T-helper 1 cell treated with Interleukin-12 subunit alpha and Interleukin-12 subunit beta and Interleukin-4 antibody, amounts not matched to agents 30 ng/mL and 1 ng/mL, for 36 hours (primary cell): ENCODE measurements around the gene RNF150. TPM values are rescaled to one million over a fixed set of nuclear protein-coding genes. Genes with fewer than 3 reads are reported as not detected.

Source experiments
- intact Hi-C: fragments of 100-400 bp; cut with micrococcal nuclease; formaldehyde crosslinking; loops from one replicate; pipeline ENCODE4 v1.15.1; 2024
- total RNA-seq: library from RNA; stranded (reverse); gene quantifications from 2 replicates; pipeline ENCODE4 v1.2.3, GENCODE V29; 2022

Gene RNF150
- total RNA-seq, 1 donor from 2014 or later, result 0.25 TPM

GRCh38 chr4:140986045-140986444 lies 147.2 kb downstream of the RNF150 start:
- intact Hi-C loops, result no loop called here

DNA sequence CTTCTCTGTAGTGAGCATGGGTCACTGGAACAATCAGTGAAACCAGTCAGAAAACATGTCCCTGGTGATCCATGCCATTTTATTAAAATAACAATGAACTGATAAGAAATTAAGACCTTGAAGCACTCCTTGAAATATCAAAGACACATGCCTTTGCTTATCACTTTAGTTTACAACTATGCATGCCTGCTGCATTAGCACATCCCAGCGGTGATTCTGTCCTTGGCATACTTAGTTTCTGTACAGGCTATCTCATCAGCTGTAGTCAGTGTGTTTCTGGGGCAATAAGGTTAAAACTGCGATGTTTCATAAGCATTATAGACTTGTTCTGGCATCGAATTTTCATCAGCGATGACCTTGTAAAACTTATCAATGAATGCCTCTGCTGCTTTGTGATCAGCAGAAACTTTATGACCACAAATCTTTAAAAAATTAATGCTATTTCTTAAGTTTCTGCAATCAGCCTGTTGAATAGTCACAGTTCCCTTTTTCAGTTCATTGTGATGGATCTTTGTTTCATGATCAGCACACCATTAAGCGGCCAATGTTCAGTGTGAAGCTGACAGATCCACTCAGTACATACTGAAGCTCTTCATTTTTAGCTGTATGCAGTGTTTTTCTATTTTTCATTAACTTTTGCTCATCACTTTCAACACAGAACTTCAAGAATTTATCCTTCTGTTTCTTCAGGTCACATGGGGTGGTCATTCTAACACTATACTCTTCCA lies 150.5 kb downstream of the RNF150 start:
- intact Hi-C loops, result no loop called here

DNA sequence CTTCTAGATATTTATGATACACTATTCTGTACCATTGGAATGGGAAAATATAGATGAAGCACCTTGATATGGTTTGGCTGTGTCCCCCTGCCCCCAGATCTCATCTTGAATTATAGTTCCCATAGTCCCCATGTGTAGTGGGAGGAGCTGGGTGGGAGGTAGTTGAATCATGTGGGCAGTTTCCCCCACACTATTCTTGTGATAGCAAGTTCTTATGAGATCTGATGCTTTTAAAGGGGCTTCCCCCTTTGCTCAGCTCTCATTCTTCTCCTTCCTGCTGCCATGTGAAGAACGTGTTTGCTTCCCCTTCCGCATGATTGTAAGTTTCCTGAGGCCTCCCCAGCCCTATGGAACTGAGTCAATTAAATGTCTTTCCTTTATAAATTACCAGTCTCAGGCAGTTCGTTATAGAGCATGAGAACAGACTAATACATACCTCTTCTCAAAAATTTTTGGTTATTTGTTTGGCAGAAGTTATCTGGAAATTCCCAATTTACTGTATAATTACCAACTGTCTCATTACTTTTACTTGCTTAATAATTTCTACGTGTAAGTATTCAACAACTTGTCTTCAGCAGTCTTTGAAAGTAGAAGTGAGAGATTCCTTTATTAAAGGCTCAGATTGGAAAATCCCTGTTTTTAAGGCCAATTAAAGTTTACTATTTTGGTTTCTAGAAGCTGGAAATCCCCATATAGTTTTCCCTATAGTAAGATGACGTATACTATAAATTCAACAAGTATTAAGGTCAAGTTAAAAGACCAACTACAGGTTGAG lies 152.7 kb downstream of the RNF150 start:
- intact Hi-C loops, result no loop called here

DNA sequence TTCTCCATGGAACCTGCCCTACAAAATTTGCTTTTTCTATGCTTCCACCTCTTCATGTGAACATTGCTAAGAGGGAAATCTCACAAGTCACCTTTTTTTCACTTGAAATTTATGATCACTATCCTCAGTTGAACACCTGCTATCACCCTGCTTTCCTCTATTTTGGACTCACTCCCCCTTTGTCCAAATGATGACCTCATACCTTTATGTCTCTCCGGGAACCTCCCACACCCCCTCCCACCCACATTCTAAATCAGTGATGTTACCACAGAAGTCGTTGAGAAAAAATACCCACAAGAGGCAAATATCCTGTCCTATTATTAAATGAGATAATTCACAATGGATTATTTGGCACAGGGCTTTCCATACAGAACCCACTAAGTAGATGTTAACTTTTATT lies 156.5 kb downstream of the RNF150 start:
- intact Hi-C loops, result no loop called here

DNA sequence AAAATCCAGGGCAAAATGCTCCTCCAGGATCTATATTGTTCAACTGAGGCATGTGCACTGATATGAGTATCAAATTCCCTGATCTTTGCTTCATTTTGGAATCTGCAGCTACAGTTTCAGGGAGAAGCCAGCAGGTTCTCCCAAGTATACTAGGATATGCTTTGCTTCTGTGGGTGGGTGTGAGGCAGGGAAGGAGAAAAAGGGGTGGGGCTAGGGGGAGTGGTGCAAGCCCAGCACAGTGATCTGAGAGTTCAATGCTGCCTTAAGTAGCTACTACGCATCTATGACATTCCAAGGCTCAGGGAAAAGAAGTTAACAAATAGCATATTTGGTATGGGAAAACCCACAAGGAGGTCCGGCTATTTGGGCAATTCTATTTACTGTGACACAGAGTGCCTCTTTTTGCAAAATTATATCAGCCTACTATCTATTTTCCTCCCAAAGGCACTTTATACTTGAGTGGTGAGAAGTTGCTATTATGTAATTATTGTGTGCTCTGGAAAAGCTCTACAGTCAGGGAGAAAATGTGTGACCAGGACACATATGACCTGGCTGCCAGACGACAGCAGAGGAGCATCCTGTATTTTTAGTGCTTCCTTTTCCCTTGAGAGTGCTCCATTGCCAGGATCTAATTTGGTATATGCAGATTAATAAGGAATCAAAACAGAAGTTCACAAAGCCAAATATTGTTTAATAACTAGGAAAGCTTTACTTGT lies 162.0 kb downstream of the RNF150 start:
- intact Hi-C loops, result no loop called here

GRCh38 chr4:140969296-140969695 lies 164.0 kb downstream of the RNF150 start:
- intact Hi-C loops, result no loop called here

GRCh38 chr4:140968371-140968770 lies 164.9 kb downstream of the RNF150 start:
- intact Hi-C loops, result no loop called here

DNA sequence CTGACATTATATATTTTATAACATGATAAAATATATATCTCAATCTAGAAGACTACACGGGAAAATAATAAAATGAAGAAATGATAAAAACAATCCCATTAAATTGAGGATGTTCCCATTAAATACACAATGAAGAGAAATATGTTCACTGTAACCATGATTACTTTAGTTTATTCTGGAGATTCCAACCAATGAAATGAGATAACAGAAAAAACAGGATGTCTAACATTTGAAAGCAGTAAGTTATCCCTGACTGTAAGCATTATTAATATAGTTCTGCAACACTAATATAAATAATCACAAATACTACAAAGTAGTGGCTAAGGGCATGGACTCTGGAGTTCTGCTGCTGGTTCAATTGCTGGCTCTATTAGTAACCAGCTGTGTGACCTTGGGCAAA lies 169.4 kb downstream of the RNF150 start:
- intact Hi-C loops, result no loop called here

DNA sequence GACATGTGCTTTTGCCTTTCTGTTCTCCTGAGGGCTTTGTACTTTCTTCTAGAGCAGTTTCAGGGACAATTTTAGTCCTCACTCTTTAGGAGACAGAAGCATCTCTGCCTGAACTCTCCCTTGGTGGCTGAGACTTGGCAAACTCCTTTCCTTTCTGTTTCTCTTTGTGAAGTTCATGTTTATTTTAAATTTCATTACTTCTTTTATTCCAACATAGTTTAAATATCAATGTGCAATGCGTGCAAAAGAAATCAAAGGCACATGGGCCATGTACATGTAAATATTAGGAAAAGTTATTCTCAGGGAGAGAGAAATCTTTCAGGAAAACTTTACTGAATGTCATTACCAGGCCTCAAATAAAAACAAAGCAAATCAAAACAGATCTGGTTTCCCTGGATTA lies 177.6 kb downstream of the RNF150 start:
- intact Hi-C loops, result no loop called here

- intact Hi-C loops, result no loop called here
Observed at GRCh38 chr4:140952717-140953116, 180.6 kb downstream of the RNF150 start.

- intact Hi-C loops, result no loop called here
Observed at GRCh38 chr4:140947506-140947905, 185.8 kb downstream of the RNF150 start.

DNA sequence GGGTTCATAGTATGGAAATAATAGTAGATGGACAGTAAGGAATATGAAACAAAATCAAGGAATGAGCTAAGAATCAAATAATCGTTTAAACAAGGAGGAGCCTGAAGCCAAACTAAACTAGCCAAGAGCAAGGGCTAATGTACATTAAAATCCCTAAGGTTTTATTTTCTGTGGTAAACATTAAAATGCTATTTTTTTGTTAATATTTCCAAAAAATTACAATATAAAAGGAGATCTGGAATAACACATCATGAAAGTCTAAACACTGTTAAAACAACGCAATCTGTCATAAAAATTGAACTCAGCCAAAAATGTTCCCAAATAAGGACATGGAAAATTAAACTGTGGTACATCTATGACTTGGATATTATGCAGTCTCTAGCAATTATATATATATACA lies 188.2 kb downstream of the RNF150 start:
- intact Hi-C loops, result no loop called here

- intact Hi-C loops, result no loop called here
Observed at GRCh38 chr4:140944572-140944971, 188.7 kb downstream of the RNF150 start.

GRCh38 chr4:140944199-140944515 lies 189.1 kb downstream of the RNF150 start:
- intact Hi-C loops, result no loop called here

- intact Hi-C loops, result no loop called here
Observed at GRCh38 chr4:140943486-140944198, 189.6 kb downstream of the RNF150 start.

GRCh38 chr4:140940589-140940988 lies 192.7 kb downstream of the RNF150 start:
- intact Hi-C loops, result no loop called here

DNA sequence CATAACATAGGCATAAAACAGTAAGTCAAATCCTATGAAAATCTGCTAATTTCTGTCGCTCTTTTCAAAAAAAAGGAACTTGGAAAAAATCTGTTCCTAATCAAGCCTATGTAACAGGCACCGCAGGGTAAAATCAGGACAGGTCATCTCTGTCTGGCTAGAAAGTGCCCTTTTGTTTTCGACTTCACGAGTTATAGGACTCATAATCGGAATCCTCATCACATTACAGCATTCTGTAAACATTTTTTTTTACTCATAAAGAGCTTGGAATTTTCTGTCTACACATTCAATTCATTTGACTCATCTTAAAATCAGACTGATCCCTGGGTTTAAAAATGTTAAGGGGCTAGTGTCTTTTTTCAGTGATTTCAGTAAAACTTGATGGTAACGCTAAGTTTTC lies 195.4 kb downstream of the RNF150 start:
- intact Hi-C loops, result no loop called here

GRCh38 chr4:140935254-140935653 lies 198.0 kb downstream of the RNF150 start:
- intact Hi-C loops, result no loop called here

DNA sequence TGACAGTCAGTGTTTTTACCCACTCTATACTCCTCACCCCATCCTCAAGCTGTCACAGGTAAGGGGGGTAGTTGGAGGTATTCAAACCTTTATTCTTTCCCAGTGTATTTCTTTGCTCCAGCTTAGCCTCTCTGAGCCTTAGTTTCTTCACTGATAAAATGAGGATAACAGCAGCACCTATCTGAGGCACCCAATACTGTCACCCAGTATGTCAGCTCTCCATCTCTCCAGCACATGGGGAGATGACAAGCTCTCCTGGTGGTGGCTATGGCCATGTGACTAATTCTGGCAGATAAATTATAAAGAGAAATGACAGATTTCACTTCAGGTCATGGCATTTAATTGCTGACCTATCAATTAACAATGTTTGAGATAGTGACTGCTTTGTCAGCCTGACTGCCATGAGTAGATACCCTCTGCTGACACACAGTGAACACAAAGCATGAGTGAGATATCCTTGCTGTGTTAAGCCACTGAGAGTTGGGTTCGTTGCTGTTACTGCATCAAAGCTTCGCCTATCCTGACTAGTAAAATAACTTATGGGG lies 200.7 kb downstream of the RNF150 start:
- intact Hi-C loops, result no loop called here

DNA sequence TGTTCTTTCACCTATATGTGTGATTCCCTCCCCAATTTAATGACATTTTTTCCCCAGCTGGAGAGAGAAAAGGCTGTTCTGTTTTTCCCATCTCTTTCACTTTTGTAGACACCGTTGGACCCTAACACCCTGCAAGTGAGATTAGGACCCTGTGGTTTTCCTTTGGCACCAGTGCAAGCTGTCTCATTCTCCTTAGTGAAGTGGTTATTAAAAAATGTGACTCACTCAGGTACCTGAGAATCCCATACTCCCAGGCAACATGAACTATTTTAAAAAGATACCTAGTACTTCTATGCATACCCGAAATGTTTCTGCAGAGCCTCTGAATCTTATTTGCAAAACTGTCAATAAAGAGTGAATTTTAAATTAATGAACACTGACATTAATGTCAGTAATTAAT lies 201.4 kb downstream of the RNF150 start:
- intact Hi-C loops, result no loop called here

GRCh38 chr4:140930557-140930956 lies 202.7 kb downstream of the RNF150 start:
- intact Hi-C loops, result no loop called here
